T-helper 1 cell treated with Interleukin-12 subunit alpha and Interleukin-12 subunit beta and Interleukin-4 antibody, amounts not matched to agents 30 ng/mL and 1 ng/mL, for 36 hours (primary cell): Measurements from ENCODE around the gene PYGO2. TPM values are rescaled to one million over a fixed set of nuclear protein-coding genes. Genes with fewer than 3 reads are reported as not detected.

Experiments
- intact Hi-C: fragments of 100-400 bp; cut with micrococcal nuclease; formaldehyde crosslinking; loops from one replicate; pipeline ENCODE4 v1.15.1; 2024
- total RNA-seq: library from RNA; stranded (reverse); gene quantifications from 2 replicates; pipeline ENCODE4 v1.2.3, GENCODE V29; 2022

PYGO2 gene
- total RNA-seq, 1 donor from 2014 or later: 45.6 TPM

DNA sequence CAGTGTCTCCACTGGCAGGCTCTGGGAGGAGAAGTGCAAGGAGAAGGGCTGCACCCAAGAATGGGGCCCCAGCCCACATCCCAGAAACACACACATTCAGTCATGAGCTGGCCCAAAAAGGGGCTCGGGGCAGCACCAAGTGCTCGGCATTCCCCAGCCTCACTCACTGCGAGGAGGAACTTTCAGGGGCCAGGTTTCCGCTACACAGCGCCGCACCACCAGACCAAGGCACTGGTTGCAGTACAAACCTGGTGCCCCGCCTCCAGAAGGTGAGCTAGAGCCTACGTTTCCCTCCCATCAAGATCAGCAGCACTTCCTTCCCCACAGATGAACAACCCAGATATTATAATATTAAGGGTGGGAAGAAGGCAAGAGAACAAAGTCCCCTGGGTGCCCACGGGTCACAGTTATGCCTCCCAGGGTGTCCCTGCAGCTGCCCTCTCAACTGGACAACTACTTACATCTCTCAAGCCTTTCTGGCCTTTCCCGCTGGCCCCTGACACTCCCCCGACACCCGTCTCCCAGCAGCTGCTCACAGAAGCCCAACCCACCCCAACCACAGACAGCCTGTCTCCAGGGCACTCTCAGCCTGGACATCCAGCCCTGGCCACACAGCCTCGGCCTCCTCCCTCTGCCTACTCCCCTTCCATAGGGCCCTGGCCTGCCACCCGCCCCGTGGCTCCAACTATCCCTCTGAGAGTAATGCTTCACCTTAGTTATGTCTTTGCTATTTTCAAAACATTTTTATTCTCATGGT lies 9.5 kb downstream of the PYGO2 start:
- intact Hi-C loops: loop anchor here (10.0 kb wide), 1 partner anchor 1553 kb away; the partner anchor contains the start of gene MEF2D

DNA sequence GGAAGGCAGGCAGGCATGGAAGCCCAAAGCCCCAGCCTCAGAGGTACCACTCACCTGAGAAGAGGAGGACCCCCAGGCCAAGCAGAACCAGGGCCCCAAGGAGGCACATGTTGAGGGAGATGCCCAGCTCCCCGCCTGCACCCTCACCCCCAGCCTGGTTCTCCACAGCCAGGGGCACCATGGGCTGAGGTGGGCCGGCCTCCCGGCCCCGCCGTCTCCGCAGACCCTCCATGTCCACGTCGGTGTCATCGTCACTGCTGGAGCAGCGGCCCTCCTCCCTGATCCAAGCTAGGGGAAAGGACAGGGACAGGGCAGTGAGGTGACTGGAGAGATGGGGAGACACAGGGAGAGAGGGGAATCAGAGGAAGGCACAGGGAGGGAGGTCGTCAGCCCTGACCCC lies 13.5 kb downstream of the PYGO2 start:
- intact Hi-C loops: no loop called here

DNA sequence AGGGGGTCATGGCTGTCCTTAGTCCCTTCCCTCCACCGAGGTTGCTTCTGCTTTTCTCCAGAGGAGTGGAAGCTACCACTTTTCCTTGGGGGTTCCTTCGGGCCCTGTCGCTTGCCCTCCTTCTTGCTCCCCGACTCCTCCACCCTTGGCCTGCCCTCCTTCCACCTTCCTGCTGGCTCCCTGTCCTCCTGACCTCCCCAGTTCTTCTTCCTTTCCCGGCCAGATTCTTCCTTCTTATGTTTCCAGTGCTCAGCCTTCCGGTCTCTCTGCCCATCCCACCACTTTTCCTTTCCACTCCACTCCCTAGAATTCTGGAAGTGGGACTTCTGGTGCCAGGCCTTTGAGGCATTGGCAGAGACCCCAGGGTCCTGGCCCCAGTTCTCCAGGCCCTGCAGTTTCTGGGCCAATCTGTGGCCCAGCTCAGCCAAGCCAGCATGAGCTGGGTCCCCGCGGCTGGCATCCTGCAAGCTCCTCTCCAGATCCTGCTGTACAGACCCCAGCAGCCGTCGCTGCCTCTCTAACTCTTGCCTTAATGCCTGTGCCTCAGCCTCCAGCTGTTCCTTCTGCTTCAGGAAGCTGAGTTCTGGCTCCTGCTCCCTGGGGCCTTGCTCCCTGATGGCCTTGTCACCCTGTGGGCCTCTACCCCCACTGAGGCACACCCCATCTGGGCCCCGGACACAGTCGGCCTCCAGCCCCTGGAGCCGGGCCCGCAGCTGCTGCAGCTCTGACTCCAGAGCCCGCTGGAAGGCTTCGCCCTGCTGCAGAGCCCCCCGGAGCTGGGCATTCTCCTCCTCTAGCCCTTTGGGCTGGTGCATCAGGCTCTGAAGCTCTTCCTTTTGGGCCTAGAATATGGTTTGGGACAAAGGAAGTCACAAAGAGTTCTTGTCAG lies 15.4 kb downstream of the PYGO2 start:
- intact Hi-C loops: no loop called here

DNA sequence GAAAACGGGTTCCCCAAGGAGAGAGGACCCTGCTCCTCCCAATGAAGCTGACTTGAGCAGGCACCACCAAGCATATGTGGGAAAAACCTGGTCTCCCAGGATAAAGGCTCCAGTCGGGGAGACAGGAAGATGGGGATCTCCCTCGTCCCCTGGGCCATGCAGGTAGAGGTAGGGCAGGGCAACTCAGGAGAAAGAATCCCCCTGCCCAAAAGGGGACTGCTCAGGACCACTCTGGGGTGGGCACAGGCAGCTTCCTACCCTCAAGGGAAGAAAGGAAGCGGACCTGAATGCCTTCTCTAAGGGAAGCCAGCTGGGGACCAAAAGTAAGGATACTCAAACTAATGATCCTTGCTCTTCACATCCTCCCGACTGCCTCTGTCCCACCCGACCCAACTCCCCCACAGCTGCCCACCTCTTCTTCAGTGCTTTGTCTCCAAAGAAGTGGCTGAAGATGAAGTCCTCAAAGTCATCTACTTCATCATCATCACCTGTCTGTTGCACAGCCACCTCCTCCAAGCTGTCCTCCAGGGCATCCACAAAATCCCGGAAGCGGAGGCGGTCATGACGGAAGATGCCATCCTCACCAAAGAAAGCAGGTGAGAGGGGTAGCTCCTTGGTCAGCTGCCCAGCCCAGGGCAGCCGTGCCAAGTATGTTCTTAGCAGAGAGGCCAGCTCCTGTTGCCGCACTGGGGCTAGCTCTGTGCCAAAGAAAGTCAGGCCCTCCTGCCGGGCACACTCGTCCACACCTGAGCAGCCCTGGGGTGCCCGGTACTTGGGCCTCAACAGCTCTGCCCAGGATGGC lies 16.2 kb downstream of the PYGO2 start:
- intact Hi-C loops: no loop called here

DNA sequence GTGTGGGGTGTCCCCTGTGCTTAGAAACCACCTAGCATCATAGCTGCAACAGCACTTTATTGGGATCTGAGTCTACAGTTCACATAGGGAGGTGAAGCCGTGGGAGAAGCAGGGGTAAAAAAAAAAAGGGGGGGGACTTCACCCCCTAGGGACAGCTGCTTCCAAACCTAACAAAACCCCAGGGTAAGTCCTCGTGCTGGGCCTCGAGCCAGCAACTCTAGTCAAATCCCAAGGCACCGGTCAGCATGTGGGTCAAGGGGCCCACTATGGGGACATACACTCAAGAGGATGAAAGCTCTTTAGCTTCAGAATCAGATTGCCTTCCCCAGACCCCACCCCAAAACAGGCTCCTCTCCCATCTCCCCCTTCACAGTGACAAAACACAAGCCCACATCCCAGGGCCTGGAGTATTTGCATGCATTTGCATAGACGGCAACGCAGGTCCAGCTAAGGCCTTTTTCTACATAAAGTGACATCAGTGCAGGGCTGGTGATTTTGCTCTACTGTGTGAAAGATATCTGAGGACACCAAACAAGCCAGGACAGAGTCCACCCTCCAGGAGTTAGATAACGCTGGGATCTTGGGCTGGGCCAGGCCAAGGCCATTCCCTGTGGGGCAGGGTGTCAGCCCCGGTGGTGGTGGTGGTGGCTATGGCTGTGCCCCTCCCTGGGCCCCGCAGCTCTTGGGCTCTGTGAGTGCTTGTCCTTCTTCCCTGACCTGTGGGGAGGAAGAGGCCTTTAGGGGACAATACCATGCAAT lies 17.0 kb downstream of the PYGO2 start:
- intact Hi-C loops: no loop called here

DNA sequence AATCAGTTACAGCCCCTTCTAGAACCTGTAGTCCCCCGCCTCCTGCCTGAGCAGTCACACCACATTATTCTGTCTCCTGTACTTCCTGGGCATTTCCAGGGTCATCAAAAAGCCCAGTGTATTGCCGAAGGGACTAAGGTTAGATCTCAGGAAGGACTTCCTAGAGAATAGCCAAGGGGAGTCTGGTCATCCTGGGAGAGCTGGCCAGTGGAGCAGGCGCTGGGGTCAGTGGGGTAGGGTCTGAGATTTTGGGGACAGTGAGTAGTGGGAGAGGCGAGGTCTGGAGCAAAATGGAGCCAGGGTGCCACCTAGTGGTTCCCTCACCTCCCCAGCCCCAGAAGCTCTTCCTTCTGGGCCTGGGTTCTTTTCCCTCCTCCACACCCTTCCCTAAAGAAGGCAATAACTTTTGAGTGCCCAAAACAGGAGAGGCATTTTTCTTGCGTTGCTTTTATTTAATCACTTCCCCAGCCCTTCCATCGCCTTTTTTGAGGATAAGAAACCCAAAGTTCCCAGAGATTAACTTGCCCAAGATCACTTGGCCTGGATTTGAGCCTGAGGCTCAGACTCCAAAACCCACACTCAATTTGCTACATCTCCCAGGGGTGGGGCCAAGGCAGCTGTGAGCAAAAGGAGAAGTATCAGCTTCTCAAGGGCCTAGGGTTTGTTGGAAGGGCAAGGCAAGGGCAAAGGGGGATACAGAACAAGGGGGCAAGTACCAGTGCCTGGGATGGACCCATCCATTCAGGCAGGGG lies 17.8 kb downstream of the PYGO2 start:
- intact Hi-C loops: no loop called here

DNA sequence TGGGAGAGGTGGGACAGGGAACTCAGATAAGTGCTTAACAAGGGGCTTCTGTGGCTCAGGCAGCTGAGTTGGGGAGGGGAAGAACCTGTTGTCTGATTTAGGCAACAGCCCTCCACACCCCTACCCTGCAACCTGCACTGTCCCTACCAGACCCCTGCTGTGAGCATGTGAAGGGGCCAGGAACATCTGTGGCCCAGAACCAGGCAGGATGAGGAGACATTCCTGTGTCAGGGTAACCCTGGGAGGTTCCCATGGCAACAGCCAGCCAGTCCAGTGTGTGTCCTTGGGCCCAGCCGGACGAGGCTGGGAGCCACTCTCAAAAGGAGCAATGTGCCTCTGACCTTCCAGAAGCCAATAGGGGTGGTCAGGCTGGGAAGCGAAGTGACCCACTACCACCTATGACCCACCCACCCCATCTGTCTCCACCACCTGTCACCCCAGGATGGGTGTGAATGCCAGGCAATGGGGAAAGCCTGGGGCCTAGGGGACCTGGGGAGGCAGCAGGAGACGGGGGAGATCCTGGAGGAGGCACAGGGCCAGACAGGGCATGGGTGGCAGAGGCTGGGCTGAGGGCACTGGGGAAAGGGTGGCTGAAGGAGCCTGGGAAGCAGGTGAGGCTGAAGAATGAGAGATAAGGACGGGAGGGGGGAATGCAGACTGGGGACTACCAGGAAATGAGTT lies 20.1 kb downstream of the PYGO2 start:
- intact Hi-C loops: no loop called here

DNA sequence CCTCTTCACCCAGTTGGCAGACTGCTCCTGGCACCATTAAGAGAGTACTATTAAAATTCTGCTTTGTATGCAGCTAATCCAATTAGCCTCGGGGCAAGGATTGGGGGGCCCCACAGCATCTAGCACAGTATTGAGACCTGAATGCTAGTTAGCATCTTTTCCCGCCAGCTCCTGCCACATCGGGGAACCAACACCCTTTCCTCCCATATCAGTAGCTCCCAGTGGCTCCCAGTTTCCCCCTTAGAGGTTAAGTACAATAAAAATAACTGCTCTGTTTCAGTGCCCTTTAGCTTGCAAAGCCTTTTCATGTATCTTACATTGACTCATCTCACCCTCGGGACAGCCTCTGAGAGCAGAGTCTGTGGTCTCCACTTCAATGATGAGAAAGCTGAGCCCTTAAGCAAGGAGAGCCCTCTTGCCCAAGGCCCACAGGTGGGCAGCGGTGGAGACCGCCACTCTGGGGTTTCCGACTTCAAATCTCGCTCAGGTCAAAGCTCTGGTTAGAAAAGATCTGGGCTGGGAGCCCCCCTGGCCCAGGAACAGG lies 20.9 kb downstream of the PYGO2 start:
- intact Hi-C loops: no loop called here

DNA sequence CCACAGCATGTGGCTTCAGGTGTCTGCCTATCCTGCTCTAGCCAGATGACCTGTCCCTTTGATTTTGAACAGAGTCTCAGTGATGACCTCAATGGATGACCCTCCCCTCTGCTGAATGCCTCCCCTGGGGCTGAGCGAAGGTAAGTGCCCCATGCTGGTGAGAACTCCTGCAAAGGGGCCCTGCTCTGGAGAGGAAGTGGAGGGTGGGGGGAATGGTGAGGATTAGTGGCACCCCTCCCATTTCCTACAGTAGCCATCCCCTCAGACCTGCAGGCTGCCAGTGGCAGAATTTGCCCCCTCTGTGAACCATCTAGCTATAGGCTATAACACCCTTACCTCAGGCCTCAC lies 21.4 kb downstream of the PYGO2 start:
- intact Hi-C loops: no loop called here

DNA sequence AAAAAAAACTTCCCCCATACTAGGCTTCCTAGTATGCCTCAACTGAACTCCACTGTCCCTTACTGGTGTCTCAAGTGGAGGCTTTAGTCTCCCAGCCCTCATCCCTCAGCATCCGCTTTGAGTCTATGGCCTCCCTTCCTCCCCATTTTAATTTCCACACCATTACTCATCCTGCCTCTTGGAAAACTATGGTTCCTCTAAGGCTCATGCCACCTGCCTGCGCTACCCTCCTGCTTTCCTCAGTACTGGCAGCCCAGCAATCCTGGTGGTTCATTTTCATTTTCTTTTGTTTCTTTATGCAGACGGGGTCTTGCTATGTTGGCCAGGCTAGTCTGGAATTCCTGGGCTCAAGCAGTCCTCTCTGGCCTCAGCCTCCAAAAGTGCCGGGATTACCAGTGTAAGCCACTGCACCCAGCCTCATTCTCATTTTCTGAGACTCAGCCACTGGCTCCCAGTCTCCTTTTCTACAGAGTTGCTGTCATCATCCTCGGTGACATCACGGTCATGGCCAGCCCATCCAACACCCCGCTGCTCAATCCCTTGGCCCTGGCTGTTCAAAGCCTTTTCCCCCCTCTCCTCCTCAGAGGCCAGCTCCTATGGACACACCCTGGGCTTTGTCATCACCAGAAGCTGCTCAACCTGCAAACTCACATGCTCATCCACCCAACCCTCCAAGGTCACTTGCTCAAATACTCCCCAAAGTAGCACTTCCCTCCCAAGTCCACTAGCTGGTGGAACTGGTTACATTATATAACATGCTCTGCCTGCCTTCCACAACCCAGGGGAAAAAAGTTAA lies 22.8 kb downstream of the PYGO2 start:
- intact Hi-C loops: loop anchor here (5.0 kb wide), 3 partner anchors 192 to 1017 kb away; partner anchors contain the start of genes GATAD2B and UBAP2L

DNA sequence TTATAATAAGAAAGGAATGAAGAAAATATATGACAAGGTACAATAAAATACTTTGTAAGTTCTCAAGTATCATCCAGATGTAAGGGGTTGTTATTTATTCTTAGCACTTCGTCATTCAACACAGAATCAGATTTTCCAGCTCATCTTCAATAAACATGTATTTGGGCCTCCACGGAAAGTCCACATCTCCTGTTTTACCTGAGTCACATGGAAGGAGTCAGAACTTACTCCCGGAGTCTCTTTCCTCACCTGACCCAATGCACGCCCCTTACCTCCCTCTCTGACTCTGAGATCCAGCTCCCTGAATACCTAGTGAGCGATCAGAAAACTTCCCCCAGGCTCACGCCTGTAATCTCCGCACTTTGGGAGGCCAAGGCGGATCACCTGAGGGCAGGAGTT lies 23.6 kb downstream of the PYGO2 start:
- intact Hi-C loops: loop anchor here (1.0 to 5.0 kb wide), 17 partner anchors 17 to 1016 kb away; partner anchors contain the start of genes CKS1B, EFNA4, FLAD1 and GATAD2B

DNA sequence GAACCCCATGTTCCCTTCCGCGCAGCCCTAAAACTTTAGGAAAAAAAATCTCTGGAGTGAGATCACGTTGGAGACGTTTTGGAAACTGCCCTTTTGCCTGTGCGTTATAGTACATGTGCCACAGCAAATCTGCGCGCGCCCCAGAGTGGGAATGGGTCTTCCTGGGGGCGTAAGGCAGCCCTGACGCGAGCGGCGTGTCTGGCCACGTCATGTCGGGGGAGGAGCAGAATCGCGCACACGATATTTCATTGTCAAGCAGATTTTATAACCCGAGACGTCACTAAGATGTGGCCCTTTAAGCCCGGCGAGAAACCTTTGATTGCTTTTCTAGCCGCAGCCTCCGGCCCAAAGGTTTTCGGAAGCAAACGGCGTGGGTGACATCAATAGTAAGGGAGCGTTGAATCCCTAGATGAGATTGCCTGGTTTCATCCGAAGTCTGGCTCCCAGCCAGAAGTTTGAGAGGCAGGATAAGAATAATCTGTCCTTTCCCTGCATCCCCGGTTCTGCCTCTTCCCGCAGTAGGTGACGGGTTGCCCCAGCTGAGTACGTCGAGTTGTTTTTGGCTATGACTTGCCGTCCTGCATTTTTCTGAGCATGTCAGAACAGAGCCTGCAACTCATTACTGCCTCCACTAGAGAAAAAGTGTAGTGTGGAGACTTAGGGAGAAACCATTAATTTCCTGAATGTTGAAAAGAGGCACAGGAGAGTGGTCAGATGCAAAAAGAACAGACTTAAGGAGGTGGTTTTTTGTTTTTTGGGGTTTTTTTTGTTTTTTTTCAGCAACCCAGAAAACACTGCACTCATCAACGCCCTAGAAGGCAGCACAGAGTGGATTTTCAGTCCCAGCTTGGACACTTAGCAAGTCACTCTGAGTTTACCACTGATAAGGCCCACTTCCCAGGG lies 24.2 kb downstream of the PYGO2 start:
- intact Hi-C loops: loop anchor here (1.0 to 5.0 kb wide), 17 partner anchors 18 to 1015 kb away; partner anchors contain the start of genes CKS1B, EFNA4, FLAD1 and GATAD2B

DNA sequence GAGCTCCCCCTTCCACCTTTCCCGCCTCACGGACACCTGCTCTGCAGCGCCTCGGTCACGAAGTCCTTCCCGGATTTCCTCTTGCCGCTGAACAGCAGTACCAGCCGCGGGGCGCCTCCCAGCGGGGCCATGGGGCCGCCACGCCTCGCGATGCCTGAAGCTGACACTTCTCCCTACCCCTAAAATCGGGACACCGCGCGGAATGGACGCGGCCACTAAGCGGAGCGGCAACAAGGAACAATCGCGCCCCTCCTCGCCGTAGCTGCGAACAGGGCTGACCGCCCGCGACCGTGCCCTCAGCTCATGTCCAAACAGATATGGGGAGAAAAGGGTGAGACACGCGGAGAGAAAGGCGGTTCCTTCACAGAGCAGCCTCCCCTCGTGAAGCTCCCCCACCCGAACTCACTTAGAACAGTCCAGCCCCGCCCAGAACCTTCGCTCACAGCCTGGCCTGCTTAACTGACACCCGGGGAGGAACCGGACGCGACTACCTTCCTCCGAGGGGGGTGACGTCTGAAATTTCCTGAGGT lies 25.0 kb downstream of the PYGO2 start, which contains the start of gene PMVK:
Gene PMVK (minus strand): TSS at position 165 of the 530 bp plus-strand sequence. CDS start 34 bp downstream, at position 131.
- intact Hi-C loops: loop anchor here (1.0 to 5.0 kb wide), 20 partner anchors 19 to 1014 kb away; partner anchors contain the start of genes ADAR, CKS1B, EFNA4 and FLAD1

DNA sequence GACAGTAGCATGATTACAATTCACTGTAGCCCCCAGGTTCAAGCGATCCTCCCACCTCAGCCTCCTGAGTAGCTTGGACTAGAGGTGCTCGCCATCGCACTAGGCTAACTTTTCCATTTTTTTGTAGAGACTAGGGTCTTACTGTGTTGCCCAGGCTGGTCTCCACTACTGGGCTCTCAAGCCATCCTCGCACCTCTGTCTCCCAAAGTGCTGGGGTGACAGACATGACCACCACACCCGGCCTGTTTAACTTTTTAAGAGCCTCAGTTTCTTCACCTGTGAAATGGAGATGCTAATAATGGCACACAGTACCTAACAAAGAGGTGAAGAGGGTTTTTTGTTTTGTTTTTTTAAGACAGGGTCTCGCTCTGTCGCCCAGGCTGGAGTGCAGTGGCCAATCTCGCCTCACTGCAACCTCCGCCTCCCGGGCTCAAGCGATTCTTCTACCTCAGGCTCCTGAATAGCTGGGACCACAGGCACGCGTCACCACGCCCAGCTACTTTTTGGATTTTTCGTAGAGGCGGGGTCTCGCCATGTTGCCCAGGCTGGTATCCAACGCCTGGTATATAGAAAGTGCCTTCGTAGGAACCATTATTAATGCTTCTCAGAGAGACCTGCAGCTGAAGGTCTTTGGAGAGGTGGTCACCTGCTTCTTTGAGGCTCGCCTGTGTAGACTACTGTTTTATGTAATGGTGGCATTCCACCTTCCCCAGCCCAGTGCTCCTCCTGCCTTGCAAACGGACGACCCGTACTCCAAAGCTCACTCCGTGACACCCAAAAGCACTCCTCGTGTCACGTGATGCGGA lies 25.6 kb downstream of the PYGO2 start:
- intact Hi-C loops: loop anchor here (1.0 to 5.0 kb wide), 11 partner anchors 49 to 1014 kb away; partner anchors contain the start of genes ADAR, EFNA4, GATAD2B and KCNN3

DNA sequence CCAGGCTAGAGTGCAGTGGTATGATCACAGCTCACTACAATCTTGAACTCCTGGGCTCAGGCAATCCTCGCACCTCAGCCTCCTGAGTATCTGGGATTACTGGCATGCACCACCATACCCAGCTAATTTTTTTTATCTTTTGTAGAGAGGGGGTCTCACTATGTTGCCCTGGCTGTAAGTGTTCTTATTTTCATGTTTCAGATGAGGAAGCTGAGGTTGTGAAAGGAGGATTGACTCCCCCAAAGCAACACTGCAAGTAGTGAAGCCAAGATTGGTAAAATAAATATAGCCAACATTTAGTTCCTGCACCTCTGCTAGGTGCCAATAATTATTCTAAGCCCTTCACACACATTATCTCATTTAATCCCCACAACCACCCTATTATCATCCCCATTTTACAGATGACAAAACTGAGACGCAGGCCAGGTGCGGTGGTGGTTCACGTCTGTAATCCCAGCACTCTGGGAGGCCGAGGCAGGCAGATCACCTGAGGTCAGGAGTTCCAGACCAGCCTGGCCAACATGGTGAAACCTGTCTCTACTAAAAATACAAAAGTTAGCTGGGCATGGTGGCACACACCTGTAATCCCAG lies 27.1 kb downstream of the PYGO2 start:
- intact Hi-C loops: no loop called here
